ENCODE data around the gene LGALS3.

Gene LGALS3

DNA sequence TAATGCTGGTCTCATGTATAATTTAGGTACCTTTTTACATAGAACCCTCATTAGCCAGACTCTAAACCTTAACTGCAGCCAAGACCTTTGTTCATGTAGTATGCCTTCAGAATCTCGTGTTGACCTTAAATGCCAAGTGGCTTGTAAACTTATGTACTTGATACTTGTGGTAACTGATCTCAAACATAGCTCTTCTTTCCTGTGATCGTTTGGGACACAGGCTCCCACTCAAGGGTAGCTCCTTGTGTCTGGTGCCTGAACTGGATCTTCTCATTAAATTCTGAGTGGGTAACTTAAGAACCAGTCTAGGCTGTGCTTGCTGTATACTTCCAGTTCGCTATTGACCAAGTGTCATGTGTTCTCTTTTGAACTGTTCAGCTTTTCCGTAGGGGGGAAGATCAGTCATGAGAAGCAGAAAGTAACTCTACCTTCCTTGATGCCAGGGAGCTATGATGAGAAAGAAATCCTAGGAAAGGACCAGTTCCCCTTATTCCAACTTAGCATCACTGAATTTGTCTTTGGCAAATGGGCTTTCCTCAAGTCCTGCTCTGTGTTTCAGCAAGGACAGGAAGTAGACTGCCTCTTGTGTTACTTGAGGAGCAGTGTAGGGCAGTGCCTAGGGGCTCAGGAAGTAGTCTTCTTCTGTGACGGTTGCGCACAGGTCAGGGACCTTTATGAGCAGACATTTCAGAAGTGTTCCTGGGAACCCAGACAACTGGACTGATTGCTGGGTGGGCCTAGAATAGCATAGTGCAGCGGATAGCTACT, 2.5 kb downstream of the LGALS3 start:
- no peak for DNase-seq (ENCODE audit: low read depth, low spot score)
- Histone ChIP-seq H3K9me3 (ENCODE audit: control insufficient read depth, insufficient read depth, low read length) (no peaks in the 10 kb centered on the region), H3K27ac (ENCODE audit: low read length) (no peak overlapping the region), H3K36me3 (ENCODE audit: control insufficient read depth, insufficient read depth, low read length) (no peaks in the 10 kb centered on the region), H3K4me3 (ENCODE audit: low read length) (no peak overlapping the region), H3K27me3 (ENCODE audit: control insufficient read depth, insufficient read depth, low read length) (peaks cover 12% of the 10 kb centered on the region; the same call in 1 of the 2 replicates), H3K4me1 (ENCODE audit: control insufficient read depth, insufficient read depth, low read length) (no peaks in the 10 kb centered on the region)
- WGBS (ENCODE audit: insufficient coverage, insufficient read length): no CpG with 5 or more reads among the region's 7 CpGs

DNA sequence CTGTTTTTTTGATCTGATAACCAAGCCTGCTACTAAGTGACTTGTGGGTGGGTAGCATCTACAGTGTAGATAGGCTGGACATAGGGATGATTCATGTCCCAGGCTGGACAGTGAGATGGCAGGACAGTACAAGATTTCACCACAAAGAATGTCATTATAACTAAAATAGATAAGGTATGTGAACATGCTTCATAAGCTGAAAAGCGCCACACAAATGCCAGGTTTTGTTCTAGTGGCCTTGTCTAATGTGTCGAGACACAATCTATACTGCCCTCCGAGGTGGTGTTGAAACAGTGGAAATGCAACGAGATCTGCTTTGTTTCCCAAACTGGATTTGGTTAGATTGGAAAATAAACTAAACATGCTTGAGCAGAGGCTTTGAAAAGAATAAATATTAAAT, 4.4 kb downstream of the LGALS3 start:
- peaks cover 10% of the 10 kb centered on the region; the same call in 1 of the 2 replicates for H3K27me3 ChIP-seq (ENCODE audit: control insufficient read depth, insufficient read depth, low read length)
- no peak overlapping the region for H3K4me3 ChIP-seq (ENCODE audit: low read length)
- no peak for DNase-seq (ENCODE audit: low read depth, low spot score)
- no peaks in the 10 kb centered on the region for H3K36me3 ChIP-seq (ENCODE audit: control insufficient read depth, insufficient read depth, low read length)
- no peaks in the 10 kb centered on the region for H3K4me1 ChIP-seq (ENCODE audit: control insufficient read depth, insufficient read depth, low read length)
- no peaks in the 10 kb centered on the region for H3K9me3 ChIP-seq (ENCODE audit: control insufficient read depth, insufficient read depth, low read length)
- no peak overlapping the region for H3K27ac ChIP-seq (ENCODE audit: low read length)
- no CpG with 5 or more reads among the region's 4 CpGs for whole genome bisulfite sequencing (ENCODE audit: insufficient coverage, insufficient read length)

DNA sequence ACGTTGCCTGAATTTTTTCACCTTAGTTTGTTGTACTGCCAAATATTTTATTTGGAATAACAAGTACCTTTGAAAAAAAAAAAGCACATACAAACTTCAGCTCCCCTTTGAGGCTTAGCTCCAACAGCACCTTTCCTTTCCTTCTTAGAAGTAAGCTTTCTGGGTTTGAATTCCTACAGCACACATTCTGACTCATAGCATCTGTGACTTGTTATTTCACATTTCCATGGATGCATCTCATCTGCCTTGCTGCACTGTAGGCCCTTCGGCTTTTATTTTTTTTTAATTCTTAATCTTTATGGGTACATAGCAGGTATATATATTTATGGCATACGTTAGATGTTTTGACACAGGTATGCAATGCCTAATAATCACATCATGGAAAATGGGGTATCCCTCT, 7.2 kb downstream of the LGALS3 start:
- no CpG with 5 or more reads among the region's 3 CpGs for WGBS (ENCODE audit: insufficient coverage, insufficient read length)
- Histone ChIP-seq H3K9me3 (ENCODE audit: control insufficient read depth, insufficient read depth, low read length) (no peaks in the 10 kb centered on the region), H3K4me3 (ENCODE audit: low read length) (no peak overlapping the region), H3K4me1 (ENCODE audit: control insufficient read depth, insufficient read depth, low read length) (no peaks in the 10 kb centered on the region), H3K27ac (ENCODE audit: low read length) (no peak overlapping the region), H3K27me3 (ENCODE audit: control insufficient read depth, insufficient read depth, low read length) (peaks cover 2% of the 10 kb centered on the region; the same call in 1 of the 2 replicates), H3K36me3 (ENCODE audit: control insufficient read depth, insufficient read depth, low read length) (no peaks in the 10 kb centered on the region)
- no peak for DNase-seq (ENCODE audit: low read depth, low spot score)

DNA sequence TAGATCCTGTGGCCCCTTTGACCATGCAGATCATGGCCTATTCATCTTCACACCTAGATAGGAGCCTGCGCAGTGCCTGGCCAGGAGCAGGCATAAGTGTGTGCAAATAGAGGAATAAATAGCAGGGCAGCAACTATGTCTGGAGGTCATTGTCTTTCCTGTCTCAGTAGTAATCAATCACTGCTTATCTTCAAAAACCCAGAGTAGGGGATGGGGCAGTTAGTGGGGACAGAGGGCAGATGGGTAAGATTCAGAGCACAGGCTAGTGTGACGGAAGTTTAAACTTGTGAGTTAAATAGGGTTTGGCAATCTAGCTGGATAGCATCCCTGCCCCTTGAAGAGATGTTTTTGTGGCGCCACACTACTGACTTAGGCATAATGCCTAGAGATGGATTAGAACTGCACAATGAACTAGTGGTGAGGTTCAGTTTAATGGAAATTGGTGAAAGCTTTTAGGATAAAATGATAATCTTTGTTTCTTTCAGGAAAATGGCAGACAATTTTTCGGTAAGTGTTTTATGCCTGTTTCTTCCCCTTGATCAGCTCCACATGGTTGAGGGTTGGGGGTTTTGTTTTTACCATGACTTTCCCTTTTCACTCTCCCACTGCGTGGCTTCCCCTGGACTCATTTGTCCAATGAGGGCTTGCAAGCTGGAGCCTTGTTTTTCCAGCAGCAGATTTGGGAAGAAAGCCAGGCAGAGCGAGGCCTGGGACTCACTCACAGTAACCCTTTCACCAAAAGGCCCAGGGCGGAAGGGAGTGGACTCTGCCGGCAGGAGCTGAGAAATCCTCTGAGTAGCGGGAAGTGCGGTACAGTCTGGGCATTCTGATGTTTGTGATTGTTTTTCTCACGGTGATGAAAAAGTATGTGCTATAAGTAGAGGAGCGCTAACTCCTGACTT, 8.1 kb downstream of the LGALS3 start:
- no peaks in the 10 kb centered on the region for H3K4me1 ChIP-seq (ENCODE audit: control insufficient read depth, insufficient read depth, low read length)
- H3K36me3 ChIP-seq (ENCODE audit: control insufficient read depth, insufficient read depth, low read length): no peaks in the 10 kb centered on the region
- no peak for DNase-seq (ENCODE audit: low read depth, low spot score)
- no peak overlapping the region for H3K27ac ChIP-seq (ENCODE audit: low read length)
- H3K9me3 ChIP-seq (ENCODE audit: control insufficient read depth, insufficient read depth, low read length): no peaks in the 10 kb centered on the region
- no peaks in the 10 kb centered on the region for H3K27me3 ChIP-seq (ENCODE audit: control insufficient read depth, insufficient read depth, low read length)
- WGBS (ENCODE audit: insufficient coverage, insufficient read length): no CpG with 5 or more reads among the region's 12 CpGs
- no peak overlapping the region for H3K4me3 ChIP-seq (ENCODE audit: low read length)

DNA sequence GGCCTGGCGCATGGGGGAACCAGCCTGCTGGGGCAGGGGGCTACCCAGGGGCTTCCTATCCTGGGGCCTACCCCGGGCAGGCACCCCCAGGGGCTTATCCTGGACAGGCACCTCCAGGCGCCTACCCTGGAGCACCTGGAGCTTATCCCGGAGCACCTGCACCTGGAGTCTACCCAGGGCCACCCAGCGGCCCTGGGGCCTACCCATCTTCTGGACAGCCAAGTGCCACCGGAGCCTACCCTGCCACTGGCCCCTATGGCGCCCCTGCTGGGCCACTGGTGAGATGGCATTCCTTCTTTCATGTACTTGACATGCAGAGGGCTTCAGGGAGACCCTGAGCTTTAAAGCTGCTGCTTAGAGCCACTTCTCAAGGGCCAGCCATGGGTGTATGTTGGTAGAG, 9.0 kb downstream of the LGALS3 start:
- H3K4me3 ChIP-seq (ENCODE audit: low read length): no peak overlapping the region
- WGBS (ENCODE audit: insufficient coverage, insufficient read length): no CpG with 5 or more reads among the region's 7 CpGs
- H3K36me3 ChIP-seq (ENCODE audit: control insufficient read depth, insufficient read depth, low read length): no peaks in the 10 kb centered on the region; the same call in 1 of the 2 replicates
- H3K4me1 ChIP-seq (ENCODE audit: control insufficient read depth, insufficient read depth, low read length): no peaks in the 10 kb centered on the region
- H3K27me3 ChIP-seq (ENCODE audit: control insufficient read depth, insufficient read depth, low read length): no peaks in the 10 kb centered on the region
- H3K27ac ChIP-seq (ENCODE audit: low read length): no peak overlapping the region
- no peaks in the 10 kb centered on the region for H3K9me3 ChIP-seq (ENCODE audit: control insufficient read depth, insufficient read depth, low read length)
- DNase-seq (ENCODE audit: low read depth, low spot score): no peak

DNA sequence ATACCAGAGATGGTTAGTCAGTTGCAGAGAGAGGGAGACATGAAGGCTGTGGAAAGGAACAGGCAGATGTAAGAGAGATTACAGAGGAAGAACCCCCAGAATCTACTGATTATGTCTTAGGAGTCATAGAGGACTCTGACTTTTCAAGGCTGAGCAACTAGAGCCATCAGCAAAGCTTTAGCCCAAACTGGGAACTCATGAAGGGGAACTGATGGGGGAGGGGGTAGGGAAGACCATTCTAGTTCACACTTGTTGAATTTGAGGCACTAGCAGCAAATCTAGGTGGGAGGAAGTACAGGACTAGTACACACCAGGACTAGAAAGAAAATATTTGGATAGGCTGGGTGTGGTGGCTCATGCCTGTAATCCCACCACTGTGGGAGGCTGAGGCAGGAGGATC, 10.1 kb downstream of the LGALS3 start:
- Histone ChIP-seq H3K4me1 (ENCODE audit: control insufficient read depth, insufficient read depth, low read length) (no peaks in the 10 kb centered on the region), H3K4me3 (ENCODE audit: low read length) (no peak overlapping the region), H3K27ac (ENCODE audit: low read length) (no peak overlapping the region), H3K9me3 (ENCODE audit: control insufficient read depth, insufficient read depth, low read length) (no peaks in the 10 kb centered on the region), H3K27me3 (ENCODE audit: control insufficient read depth, insufficient read depth, low read length) (no peaks in the 10 kb centered on the region), H3K36me3 (ENCODE audit: control insufficient read depth, insufficient read depth, low read length) (no peaks in the 10 kb centered on the region; the same call in 1 of the 2 replicates)
- no peak for DNase-seq (ENCODE audit: low read depth, low spot score)

DNA sequence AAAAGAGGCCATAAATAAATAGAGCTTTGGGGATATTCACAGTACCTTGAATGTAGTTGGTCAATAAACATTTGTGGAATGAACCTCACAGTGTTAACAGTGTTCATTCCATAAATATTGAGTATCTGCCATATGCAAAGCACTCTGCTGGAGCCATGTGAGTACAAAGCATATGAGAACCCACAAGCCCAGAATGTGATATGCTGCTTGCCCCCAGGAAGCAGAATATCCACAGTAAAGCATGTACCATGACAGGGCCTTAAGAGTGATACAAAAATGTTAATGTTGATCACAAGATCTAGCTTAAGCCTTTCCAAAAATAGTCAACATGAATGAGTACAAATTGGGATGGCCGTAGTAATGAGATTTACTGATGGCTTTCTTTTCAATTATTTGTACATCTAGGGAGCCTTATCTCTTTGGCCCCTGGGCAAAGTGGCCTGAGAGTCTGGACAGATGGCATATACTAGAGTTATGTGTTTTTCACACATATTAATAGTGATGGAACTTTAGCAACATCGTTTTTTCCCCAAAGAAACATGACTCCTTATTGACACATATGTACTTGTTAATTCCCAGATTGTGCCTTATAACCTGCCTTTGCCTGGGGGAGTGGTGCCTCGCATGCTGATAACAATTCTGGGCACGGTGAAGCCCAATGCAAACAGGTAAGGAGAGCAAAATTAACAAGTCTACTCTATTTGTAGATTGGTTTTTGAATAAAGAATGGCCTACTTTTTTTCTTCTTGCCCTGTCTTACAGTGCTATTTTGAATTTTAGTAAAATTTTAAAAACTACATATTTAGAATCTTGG, 10.9 kb downstream of the LGALS3 start:
- Histone ChIP-seq H3K9me3 (ENCODE audit: control insufficient read depth, insufficient read depth, low read length) (no peaks in the 10 kb centered on the region), H3K27ac (ENCODE audit: low read length) (no peak overlapping the region), H3K4me1 (ENCODE audit: control insufficient read depth, insufficient read depth, low read length) (no peaks in the 10 kb centered on the region), H3K36me3 (ENCODE audit: control insufficient read depth, insufficient read depth, low read length) (peaks cover under 1% of the 10 kb centered on the region; the same call in 1 of the 2 replicates), H3K27me3 (ENCODE audit: control insufficient read depth, insufficient read depth, low read length) (no peaks in the 10 kb centered on the region), H3K4me3 (ENCODE audit: low read length) (no peak overlapping the region)
- DNase-seq (ENCODE audit: low read depth, low spot score): no peak
- WGBS (ENCODE audit: insufficient coverage, insufficient read length): no CpG with 5 or more reads among the region's 4 CpGs

DNA sequence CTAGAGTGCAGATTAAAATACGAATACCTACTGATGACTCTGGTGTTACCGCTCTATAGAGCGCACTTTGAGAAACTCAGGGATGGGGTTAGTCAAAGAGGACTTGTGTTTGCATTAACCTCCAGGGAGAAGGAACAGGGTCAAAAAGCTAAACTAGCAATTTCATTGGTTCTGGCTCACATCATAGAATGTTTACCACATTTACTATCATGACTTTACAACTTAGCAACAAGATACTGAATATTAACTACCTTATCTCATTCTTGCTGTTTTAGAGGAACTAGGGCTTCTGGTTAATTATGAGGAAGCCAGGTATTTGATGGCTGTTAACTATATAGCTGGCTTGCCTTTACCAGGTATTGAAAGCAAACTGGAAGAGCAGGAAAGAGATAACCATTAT, 12.8 kb downstream of the LGALS3 start:
- no peaks in the 10 kb centered on the region for H3K9me3 ChIP-seq (ENCODE audit: control insufficient read depth, insufficient read depth, low read length)
- peaks cover 2% of the 10 kb centered on the region; the same call in 1 of the 2 replicates for H3K36me3 ChIP-seq (ENCODE audit: control insufficient read depth, insufficient read depth, low read length)
- H3K4me3 ChIP-seq (ENCODE audit: low read length): no peak overlapping the region
- no peaks in the 10 kb centered on the region for H3K4me1 ChIP-seq (ENCODE audit: control insufficient read depth, insufficient read depth, low read length)
- no peaks in the 10 kb centered on the region for H3K27me3 ChIP-seq (ENCODE audit: control insufficient read depth, insufficient read depth, low read length)
- no CpG with 5 or more reads among the region's 3 CpGs for WGBS (ENCODE audit: insufficient coverage, insufficient read length)
- no peak overlapping the region for H3K27ac ChIP-seq (ENCODE audit: low read length)
- DNase-seq (ENCODE audit: low read depth, low spot score): no peak

DNA sequence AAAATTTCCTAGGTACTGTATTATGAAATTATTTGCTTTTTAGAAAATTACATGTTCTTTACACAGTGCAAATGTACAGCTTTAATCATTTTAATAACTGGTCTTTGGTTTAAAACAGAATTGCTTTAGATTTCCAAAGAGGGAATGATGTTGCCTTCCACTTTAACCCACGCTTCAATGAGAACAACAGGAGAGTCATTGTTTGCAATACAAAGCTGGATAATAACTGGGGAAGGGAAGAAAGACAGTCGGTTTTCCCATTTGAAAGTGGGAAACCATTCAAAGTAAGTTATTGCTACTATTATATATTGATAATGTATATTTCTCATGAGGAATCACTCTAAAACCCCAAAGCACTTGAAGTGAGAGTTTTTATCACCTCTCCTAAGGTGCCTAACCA, 13.4 kb downstream of the LGALS3 start:
- Histone ChIP-seq H3K27ac (ENCODE audit: low read length) (no peak overlapping the region), H3K4me3 (ENCODE audit: low read length) (no peak overlapping the region), H3K27me3 (ENCODE audit: control insufficient read depth, insufficient read depth, low read length) (no peaks in the 10 kb centered on the region), H3K9me3 (ENCODE audit: control insufficient read depth, insufficient read depth, low read length) (no peaks in the 10 kb centered on the region), H3K4me1 (ENCODE audit: control insufficient read depth, insufficient read depth, low read length) (no peaks in the 10 kb centered on the region), H3K36me3 (ENCODE audit: control insufficient read depth, insufficient read depth, low read length) (peaks cover 2% of the 10 kb centered on the region; the same call in 1 of the 2 replicates)
- no peak for DNase-seq (ENCODE audit: low read depth, low spot score)
- no CpG with 5 or more reads among the region's 2 CpGs for WGBS (ENCODE audit: insufficient coverage, insufficient read length)

DNA sequence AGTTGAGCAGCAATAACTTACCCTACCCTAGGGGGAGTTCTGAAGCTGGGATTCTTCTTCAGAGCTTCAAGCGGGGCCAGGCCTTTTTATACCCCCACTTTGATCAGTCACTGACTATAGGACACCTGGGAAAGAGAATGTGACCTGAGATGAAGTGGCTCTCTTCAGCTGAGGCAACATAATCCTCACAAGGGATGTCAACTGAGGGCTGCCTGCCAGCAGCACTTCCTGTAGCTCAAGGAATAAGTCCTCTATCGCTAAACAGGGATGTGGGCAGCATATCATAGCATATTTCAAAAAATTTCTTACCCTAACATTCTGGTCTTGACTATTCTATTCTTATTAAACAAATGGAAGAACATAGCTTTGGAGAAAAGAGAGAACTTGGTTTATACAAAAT, 17.4 kb downstream of the LGALS3 start:
- no peak overlapping the region for H3K27ac ChIP-seq (ENCODE audit: low read length)
- H3K36me3 ChIP-seq (ENCODE audit: control insufficient read depth, insufficient read depth, low read length): peaks cover 2% of the 10 kb centered on the region; the same call in 1 of the 2 replicates
- DNase-seq (ENCODE audit: low read depth, low spot score): no peak
- no peaks in the 10 kb centered on the region for H3K9me3 ChIP-seq (ENCODE audit: control insufficient read depth, insufficient read depth, low read length)
- H3K4me1 ChIP-seq (ENCODE audit: control insufficient read depth, insufficient read depth, low read length): no peaks in the 10 kb centered on the region
- no CpG with 5 or more reads among the region's 2 CpGs for WGBS (ENCODE audit: insufficient coverage, insufficient read length)
- no peaks in the 10 kb centered on the region for H3K27me3 ChIP-seq (ENCODE audit: control insufficient read depth, insufficient read depth, low read length)
- no peak overlapping the region for H3K4me3 ChIP-seq (ENCODE audit: low read length)
